HG02588 (cell line): ENCODE results near the gene TRPM8.

ENCODE experiments used
- ATAC-seq: cut with Tn5 transposase; IDR thresholded peaks from one replicate; pipeline ENCODE4 v1.9.1; 2021; ENCODE audit warnings: mild to moderate bottlenecking, moderate library complexity; ENCODE audit not compliant: unreplicated experiment

TRPM8 gene

DNA sequence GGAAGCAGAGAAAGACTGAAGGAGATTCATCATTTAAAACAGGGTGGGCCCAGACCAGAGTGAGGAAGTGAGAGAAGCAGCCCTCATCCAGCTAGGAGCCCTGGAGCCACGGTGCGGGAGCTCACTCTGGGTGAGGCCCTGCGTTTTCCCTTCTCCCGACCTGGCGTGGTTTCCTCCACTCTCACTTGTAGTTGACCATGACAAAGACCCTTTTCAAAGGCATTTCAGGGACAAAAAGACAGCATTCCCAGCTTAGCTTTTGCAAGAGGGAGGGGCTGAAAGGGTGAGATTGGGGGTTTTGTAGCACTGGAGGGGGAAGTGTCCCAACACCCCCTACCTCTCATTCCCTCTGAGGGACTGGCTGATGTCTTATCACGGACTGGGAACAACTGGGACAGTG, 56.6 kb downstream of the TRPM8 start:
- no peak for ATAC-seq

DNA sequence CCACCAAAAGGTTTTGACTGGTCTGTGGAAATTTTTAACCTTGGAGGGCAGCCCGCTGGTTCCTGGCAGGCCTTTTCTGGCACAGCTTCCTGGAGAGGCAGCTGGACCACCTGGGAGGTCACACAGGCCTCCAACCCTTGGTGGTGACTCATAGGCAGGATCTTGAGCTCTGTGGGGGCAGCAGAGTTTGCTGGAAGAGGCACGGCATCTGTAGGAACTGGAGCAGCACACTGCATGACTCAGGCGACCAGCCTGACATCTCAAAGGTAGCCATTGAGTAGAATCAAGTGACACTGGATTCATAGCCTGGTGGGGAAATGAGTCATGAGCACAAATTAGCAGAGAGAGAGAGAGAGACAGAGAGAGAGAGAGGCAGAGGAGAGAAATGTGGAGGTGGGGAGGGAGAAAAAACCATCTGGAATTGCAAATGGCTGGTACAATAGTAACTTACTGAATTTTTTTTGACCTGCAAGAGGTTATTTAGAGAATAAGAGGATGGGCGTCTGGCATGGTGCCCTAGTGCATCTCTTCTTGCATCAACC, 57.4 kb downstream of the TRPM8 start:
- no peak for ATAC-seq

DNA sequence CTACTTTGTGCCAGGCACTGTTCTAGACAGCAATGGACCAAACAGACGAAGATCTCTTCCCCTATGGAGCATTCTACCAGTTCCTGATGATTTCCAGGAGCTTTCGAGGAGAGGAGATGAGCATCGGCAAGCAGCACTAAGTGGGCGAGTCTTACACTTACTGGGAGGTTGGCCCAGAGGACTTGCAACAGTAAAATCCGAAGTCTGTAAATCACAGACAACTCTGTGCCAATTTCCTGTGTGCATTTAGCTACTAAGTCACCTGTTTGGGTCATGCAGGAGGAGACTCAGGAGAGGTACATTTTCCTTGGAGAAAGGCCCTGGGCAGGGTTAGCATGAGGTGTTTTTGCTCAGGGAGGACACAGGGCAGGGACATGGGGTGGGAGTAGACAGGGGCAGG, 58.9 kb downstream of the TRPM8 start:
- no peak for ATAC-seq

DNA sequence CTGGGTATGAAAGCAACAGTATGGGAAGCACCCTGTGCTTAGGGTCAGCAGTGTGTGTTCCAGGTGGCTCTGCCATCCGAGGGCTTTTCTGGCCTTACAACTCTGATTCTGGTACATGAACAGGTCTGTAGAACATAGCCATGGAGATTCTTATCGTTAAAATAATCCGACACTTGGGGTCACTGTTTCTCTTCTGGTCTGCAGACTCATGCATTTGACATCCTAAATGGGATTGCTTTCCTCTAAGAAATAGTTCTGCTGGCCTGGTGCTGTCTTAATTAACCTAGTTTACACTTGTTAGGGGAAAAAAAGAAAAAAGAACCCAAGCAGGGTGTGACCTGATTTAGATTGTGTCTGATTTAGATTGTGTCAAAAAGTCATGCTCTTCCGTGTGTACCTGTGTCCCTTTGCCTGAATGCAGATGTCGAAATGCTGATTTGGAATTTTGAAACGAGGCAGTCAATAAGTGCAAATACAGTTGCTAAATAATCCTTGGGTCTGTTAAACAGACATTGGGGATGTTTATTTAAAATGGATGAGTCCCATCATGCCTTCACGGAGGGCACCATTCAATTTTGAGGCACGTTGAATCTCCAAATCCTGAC, 59.6 kb downstream of the TRPM8 start:
- no peak for ATAC-seq

DNA sequence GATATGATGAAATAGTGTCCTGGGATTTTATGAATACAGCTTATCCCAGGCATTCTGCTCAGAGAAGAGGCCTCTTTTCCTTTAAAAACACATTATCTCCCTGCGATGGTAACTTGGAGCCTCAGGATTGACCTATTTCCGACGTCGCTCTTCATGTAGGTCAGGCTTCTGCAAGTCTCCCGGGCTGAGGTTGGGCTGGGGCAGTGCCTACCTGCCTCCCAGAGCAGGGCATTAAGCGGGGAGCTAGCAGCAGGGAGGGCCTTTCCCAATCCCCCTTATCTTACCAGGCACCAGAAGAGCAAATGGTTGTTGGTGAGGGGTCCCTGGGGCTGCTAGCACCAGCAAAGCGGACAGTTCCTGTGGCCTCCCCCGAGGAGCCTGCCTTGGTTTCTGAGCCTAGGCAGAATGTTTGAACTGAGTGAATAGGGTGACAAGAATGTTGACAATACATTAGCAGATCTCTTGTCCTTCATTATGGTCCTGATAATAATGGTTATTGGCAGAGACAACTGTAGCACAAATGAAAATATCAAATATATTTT, 60.2 kb downstream of the TRPM8 start:
- ATAC-seq = no peak

DNA sequence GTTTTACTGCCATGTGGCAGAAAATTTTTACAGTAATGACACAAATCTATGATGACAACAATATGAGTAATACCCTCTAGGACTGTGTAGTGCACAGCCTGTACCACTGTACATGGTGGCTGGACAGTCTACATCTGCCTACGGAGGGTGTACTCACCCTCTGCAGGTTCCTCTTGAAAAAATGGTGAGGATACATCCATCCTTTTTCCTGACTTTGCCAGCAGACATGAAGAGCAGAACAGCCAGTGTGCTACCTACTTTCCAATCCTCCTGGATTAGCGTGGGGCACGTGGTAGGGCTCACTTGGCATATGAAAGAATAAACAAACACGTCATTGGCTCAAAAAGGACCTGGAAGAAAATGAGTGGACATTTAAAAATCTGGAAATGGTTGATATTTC, 62.6 kb downstream of the TRPM8 start:
- no peak for ATAC-seq

DNA sequence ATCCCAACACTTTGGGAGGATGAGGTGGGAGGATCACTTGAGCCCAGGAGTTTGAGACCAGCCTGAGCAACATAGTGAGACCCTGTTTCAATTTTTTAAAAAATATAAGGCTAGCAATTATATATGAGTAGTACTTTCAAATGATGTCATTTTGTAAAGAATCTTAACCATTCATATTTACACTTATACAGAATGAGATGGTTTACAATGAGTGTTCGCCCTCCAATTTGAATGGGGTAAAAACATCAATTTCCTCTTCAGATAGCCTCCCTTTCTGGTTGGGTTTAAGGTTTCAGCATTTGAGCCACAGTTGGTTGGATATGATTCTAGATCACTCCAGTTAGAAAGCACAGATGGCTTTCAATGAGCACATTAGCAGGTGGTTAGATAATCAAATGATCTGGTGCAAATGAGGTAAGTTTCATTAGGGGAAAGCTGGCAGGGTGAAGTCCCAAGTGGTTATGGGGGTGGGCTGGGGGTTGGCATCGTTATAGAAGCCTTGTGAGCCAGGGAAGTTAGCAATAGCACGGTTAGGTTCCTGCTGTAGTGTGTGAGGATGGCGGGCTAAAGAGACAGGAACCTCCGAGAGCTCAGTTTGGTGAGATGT, 63.9 kb downstream of the TRPM8 start:
- no peak for ATAC-seq

DNA sequence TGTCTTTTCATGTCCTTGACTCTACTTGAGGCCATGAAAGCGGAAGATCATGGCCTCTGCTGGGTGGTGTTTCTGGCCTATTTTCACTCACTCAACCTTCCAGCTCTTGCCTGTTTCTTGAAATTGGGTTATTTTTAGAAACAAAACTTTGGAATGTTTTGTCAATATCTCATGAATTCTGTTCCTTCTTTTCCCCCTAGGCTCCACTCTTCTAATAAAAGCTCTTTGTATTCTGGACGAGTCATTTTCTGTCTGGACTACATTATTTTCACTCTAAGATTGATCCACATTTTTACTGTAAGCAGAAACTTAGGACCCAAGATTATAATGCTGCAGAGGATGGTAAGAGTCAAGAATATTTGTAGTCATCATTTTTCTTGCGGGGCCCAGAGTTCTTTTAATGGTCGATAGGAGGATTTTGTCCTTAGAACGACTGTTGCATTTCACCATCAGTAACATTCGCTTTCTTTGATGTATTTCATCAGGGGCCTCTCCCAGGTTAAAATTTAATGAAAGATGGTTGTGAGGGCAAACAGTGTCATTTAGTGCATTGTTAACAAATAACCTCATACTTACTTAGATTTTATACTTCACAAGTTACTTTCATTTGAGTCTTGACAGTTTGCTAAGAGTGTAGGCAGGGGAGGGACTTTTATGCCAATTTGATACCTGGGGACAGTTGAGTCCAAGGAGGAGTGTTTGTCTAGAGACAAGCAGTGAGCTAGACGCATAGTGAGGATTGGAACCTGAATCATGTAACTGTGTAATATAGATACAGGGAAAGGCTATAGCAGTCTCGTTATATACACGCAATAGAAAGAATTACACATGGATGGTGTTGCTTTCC, 64.6 kb downstream of the TRPM8 start:
- ATAC-seq = no peak

DNA sequence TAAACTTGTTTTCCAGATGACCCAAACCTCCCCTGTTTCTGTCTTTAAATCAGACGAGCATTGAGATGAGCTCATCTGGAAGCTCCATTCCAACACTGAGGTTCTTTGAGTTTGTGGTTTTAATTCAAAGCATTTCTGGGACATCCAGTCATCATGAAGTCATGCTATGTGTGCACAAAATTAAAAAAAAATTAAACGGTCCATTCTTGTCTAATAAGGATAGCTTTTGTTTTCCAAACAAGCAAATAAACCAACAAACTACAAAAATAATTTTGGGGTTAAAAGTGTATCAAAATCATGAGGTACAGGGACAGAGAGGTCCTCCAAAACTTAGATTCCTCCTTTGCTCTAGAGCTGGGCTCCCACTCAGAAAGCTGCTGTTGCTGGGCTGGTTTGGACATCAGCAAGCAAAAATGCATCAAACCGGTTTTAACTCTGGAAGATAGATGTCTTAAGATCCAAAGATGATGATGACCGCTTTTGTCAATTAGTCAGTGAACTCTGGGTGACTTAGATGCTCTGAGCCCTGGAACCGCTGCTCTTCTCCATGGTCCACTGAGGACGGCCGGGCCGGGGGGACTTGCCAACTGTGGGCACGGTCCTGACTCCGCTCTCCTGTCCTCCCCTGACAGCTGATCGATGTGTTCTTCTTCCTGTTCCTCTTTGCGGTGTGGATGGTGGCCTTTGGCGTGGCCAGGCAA, 65.4 kb downstream of the TRPM8 start:
- no peak for ATAC-seq

DNA sequence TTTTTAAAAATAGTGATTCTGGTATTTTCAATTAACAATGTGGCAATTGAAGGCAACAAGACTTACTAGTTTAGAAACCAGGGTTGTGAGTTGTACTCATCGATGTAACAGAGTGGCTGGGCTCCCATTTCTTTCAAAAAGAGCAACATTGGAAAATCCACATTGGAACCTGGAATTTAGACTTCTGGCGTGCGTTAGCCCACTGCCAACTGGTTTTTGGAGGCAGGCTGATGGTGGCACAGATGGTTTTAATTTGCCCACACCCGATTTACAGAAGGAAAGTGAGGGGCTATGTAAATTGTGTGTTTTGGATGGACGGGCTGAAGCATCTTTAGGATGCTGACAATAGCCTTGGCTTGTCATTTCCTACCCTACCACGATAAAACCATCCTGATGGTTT, 66.3 kb downstream of the TRPM8 start:
- no peak for ATAC-seq

DNA sequence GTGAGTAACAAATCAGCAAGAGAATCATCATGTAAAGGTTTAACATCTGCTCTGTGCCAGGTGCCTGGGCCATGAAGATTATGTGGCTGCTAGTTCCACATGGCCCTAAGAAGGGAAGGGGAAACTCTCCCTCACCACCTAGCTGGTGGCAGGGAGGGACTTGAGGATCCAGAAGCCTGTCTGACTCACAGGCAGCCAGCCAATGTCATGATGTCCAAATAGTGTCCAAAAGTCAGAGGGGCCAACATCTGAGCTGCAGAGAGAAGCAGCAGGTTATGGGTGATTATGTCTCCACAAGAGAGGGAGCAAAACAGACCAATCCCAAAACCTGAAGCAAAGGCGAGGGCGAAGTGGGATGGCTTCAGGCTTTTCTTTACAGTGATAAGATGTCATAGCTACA, 71.4 kb downstream of the TRPM8 start:
- no peak for ATAC-seq

DNA sequence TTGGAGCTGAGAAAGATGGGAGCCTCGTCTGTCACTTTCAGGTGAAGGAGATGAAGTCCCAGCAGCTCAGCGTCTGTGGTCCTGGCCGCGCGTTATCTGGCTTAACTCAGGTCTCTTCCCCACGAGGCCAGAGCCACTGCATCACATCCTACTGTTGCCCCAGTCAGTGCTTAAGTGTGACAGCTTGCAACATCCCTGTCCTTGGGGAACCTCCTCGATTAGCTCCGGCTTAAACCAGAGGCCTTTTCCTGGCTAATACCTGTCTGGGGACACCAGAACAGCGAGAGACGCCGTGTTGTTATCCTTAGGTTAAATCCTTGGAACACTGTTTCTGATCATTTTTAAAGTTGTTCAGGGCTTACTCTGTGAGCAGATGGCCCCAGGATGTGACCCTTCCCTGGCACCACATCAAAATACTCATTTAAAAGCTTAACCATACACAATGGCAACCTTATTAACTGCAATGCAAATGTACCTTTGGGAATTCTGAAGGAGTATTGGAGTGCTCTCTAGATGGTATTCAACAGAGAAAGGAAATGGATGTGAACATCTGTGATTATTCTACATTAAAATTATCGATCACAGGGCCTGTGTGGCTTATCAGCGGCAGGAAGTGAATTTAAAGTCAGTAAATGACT, 72.2 kb downstream of the TRPM8 start:
- no peak for ATAC-seq

DNA sequence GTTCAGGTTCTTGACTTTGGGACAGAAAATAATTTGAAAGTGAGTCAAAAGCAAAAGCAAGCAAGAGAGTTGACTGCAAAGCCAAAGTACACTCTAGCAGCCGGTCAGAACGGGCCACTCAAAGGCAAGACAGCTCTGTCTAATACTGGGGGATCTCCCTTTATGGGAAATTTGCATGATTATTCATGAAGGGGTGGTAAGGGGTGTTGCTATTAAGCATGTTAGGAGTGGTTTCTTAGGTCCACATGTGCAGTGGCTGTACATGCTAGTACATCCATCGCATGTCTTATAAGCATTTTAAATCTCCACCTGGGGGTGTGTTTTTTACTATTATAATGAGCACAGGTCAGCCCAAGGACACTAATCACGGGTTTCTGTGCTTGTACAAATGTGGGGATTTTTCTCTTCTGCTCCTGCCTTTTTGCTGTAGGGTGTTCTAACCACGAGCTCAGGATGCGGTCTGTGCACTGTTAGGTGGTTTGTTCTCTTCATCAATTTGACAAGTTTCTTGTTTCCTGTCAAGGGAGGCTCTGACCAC, 73.2 kb downstream of the TRPM8 start:
- no peak for ATAC-seq

DNA sequence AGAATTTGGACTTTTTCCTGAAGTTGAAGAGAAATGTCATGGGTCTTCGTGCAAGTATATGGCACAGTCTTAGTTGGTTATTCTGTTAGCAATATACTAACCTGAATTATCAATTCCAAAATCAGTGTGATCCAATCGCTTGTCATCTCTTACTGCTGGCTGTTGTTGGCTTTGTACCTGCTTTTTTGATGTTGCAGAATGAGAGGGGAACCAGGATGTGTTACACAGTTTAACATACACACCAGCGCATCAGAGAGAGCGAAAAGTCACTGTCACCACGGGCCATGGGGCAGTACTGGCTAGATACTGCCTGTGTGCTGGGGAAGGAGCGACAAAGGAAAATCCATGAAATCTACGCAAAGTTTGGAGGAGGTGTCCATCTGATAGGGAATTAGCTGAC, 74.0 kb downstream of the TRPM8 start:
- ATAC-seq = no peak

DNA sequence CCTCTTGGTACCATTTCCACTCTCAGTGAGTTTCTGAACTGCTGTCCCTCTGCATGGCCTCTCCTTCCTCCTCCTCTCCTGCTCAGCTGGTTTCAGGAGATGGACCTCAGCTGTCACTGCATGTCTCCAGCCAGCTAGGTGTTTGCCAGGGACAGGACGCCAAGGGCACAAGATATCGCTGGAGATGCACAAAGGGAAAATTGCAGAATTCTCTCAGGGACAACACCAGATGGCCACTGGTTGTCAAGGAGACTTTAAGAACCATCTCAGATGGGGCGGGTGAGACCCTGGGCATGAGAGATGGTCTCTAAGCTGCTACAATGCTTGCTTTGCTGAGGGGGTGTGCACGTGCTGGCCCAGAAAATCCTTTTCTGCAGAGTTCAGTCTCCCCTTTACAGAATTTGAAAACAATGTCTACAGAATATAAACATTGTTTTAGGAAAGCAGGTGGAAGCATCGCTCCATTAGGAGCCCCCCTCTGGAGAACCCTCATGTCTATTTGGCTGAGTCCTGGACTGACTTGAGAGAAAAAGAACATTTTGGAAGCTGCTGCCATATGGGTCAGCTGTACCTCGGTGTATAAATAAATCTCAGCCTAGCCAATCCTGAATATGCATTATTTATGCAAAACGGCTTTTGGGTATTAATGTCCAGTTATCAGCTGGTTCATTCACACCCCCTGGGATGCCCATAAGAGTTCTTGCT, 75.5 kb downstream of the TRPM8 start:
- no peak for ATAC-seq

DNA sequence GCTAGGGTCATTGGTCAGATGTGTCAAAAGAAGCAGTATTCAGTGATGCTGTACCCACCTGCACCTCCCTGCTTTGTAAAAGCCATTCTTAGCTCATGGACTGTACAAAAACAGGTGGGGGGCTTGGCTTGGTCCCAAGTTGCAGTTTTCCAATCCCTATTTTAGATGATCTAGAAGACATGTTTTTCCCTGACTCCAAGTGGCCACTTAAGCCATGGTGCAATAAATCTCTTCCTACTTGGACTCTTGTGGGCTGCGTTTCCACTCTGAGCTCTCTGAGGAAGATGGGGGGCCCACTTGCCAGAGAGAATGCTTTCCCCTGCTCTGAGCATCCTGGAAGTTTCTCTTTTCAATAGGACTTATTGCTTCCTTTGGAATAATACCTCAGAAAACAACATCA, 76.3 kb downstream of the TRPM8 start:
- no peak for ATAC-seq

DNA sequence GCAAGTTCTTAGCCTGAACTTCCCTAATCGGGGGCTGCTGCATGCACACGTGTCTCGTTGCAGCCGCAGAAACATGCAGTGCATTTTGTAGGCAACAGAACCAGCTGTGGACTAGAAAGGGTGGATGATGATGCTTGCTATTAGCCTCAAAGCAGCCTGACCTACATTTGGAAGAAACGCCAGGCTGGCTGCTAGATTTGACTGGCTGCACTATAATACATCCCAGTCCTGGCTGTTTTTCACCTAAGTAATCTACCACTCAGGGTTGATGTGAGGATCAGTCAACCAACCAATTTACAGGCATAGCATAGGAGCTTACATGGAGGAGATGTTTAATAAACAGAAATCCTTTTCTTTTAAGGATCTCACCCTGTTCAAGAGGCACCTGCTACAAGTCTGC, 77.0 kb downstream of the TRPM8 start:
- ATAC-seq = no peak

DNA sequence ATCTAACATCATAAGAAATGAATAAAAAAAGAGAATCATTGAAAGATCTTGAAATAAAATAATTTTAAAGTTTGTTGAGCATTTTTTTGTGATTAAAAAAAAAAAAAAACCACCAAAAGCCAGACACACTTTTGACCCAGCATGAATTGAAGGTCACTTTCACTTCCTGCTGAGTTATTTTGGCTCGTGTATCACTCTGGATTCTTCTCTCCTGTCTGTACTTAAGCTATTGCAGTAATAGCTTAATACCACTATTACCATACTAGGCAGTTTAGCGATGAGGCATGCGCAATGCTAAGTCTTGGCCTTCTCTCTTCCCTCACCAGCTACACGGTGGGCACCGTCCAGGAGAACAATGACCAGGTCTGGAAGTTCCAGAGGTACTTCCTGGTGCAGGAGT, 78.8 kb downstream of the TRPM8 start:
- ATAC-seq = no peak

DNA sequence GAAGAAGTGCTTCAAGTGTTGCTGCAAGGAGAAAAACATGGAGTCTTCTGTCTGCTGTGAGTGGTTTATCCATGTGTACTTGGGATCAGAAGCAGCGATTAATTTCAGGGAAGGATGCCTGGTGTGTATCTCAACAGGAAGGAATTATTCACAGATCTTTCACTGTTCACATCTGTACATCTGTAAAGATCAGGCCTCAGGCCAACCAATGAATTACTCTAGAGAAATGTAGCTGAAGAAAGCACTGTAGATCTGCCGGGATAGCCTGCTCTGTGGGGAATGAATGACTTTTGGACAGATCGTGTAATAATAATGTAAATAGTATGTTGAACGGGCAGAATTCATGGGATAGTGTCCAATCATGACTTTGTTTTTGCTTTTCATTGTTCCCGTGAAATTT, 79.3 kb downstream of the TRPM8 start:
- ATAC-seq = no peak

DNA sequence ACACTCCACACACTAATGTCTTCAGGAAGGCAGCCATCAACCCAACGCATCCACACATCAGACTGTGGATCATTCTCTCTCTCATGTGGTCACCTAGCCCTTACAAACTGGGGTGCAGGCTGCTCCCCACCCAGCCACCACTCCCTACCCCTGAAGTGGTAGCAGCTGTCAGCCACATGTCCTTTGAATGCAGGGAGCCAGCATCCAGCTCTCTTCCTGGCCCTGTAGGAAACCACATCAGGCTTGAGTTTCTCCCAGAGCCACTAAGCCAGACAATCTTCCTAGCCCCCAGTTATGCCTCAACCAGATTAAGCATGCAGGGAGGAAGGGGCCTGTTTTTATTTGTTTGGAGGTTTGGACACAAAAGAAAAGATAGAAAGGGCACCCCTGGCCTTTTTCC, 80.5 kb downstream of the TRPM8 start:
- no peak for ATAC-seq
